Measurements from ENCODE around the gene BLOC1S6.

The BLOC1S6 gene

GRCh38 chr15:45587095-45587862 is at the start of gene BLOC1S6:
TSS of gene BLOC1S6 (plus strand) at chr15:45587379. CDS start at chr15:45587444, 65 bp downstream.
- peak; percentile 84 for DNase-seq (ENCODE audit: low spot score)

DNA sequence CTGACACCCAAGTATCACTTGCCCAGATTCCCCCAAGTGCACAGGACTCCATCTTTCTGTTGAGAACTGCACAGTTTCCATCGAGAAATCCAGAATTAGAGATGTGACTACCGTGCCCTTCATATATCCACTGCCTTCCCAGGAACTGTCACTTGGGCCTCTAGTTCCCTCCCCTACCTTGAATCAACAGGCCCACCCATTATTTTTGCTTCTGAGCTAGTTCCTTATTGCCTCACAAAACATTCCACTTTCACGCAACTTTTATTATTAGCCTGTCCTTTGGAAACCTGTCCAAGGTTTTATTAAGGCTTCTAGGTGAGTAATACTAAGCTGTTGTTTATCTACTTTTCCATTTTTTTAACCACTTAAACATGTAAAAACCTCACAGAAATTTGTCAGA is 47.5 kb upstream of the BLOC1S6 start:
- DNase-seq (ENCODE audit: low spot score), result no peak

DNA sequence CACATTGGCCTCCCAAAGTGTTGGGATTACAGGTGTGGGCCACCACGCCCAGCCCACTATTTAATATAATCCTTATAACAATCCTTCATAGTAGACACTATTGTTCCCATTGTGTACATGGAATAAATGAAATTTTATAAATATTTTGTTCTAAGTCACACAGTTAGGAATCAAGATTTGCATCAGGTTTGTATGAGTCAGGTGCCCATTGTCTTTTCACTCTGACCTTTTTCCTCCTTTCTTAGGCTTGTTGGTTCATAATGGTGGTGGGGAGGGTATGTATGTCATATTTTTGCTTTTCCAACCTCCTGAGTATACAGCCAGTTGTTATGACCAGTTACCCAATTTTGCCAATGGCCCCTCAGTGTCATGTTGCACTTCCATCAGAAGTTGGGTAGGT is 46.6 kb upstream of the BLOC1S6 start:
- DNase-seq (ENCODE audit: low spot score), result no peak

- DNase-seq (ENCODE audit: low spot score), result no peak
These were observed 44.1 kb upstream of the BLOC1S6 start for GRCh38 chr15:45543051-45543450.

DNA sequence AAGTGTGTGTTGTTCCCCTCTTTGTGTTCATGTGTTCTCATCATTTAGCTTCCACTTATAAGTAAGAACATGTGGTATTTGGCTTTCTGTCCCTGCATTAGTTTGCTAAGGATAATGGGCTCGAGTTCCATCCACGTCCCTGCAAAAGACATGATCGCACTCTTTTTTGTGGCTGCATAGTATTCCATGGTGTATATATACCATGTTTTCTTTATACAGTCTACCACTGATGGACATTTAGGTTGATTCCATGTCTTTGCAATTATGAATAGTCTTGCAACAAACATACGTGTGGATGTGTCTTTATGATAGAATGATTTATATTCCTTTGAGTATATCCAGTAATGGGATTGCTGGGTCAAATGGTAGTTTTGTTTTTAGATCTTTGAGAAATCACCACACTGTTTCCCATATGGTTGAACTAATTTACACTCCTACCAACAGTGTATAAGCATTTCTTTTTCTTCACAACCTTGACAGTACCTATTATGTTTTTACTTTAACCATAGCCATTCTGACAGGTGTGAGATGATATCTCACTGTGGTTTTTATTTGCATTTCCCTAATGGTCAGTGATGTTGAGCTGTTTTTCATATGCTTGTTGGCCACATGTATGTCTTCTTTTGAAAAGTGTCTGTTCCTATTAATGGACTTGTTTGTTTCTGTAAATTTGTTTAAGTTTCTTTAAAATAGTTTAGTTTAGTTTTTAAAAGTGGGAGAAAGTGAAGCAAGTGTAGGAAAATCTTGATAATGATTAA is 42.7 kb upstream of the BLOC1S6 start:
- no peak for DNase-seq (ENCODE audit: low spot score)

GRCh38 chr15:45546789-45547188 is 40.4 kb upstream of the BLOC1S6 start:
- DNase-seq (ENCODE audit: low spot score), result no peak

DNA sequence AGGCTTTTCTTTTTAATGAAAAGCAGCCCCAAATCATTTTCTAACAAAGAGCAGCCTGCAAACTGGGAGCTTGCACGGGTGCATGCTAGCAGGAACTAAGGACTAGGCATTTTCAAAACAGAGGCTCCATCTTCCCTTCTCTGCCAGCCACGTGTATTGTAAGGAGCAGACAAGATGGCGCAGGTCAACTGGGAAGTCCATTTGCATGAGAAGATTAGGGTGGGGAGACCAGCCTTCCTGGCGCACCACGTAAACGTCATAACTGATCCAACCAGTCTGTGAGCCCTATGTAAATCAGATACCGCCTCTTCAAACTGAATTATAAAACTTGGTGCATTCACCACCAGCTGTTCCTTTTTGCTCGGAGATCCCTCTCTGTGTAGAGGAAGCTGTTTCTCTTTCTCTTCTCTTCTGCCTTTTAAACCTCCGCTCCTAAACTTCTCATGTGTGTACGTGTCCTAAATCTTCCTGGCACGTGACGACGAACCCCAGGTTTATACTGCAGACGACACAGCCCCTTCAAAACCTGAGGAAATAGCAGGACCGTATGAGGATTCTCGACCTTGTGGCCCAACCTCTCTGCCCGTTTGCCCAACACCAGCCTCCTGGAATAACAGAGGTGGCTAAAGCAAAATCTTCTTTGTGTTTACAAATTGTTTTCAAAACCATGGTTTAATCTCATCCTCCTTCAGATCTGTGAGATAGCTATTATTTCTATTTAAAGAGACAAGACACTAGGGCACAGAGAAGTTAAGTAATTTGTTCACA is 38.2 kb upstream of the BLOC1S6 start:
- DNase-seq (ENCODE audit: low spot score), result no peak

- DNase-seq (ENCODE audit: low spot score), result no peak
These were observed 37.5 kb upstream of the BLOC1S6 start for GRCh38 chr15:45549541-45550220.

- no peak for DNase-seq (ENCODE audit: low spot score)
These were observed 36.7 kb upstream of the BLOC1S6 start for GRCh38 chr15:45550436-45550835.

GRCh38 chr15:45551676-45552075 is 35.5 kb upstream of the BLOC1S6 start:
- no peak for DNase-seq (ENCODE audit: low spot score)

DNA sequence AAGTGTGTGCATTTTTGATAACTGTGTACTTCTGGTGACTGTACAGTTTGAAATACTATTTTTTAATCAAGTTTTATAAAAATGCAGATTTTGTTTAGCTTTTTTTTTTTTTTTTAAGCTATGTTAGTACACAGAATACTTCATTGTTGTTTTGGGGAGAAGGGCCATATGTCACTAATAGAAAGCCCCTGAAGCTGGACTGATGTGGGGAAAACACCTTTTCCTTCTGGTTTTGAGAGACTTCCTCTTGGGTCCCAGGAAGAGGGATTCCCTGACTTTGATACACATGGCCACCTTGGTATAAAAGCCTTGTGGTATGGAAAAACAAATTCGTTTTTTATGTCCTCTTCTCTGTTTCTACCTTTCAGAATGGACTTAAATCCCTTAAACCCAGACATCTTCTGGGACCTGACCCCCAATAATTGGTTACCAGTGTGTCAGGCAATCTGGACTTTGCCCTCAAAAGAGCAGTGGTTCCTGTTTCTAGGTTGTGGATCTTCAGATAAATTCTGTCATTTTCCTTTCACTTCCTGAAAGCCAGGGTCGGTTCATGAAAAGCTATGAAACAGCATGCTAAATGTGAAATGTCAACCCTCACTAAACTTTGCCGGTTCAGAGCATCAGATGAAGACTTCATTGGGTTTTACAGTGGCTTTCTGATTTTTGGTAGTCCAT is 31.1 kb upstream of the BLOC1S6 start:
- DNase-seq (ENCODE audit: low spot score), result peak; percentile 38

DNA sequence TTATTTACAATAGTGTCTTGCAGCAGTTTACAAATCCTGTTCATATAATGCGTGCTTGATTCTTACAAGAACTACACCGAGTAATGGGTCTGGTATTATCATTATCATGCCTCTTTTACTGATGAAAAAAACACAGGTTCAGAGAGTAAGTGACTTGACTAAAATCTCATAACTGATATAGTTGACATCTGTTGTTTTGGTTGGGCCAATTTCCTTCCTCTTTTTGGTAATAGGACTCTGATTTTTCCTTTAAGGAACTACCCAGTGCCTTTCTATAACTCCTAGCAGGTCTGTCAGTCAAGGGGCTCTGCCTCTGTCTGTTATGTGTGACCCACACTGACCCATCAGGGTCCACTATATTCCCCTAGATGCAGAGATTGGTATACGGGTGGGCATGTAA is 14.6 kb upstream of the BLOC1S6 start:
- peak; percentile 36 for DNase-seq (ENCODE audit: low spot score)

DNA sequence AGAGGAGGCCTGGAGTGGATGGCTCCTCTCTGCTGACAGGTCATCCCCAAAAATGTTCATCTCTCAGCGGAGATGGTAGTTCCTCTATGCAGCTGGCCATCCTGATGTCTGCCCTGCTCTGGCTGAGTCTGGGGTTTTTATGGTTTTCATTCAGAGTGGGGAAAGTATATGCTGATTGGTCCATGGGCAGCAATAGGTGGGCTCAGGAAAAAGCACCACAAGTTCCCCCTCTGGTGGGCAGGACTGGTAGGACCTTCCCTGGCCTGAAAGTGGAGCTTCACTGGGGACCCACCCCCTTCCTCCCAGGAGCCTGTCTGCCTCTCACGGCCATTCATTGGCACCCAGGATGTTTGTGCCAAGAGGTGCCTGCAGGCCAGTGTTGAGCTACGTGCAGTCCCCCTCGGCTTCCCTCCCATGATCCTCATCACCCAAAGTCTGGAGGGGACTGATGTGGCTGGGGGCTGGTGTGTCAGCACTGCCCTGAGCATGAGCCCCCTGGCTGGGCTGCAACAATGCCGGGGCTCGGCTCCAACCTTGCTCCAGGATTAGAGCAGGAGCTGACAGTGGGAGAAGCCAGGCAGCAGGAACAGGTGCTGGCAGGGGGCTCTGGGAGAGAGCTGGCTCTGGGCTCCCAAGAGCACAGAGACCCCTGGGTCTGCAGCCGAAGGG is 13.1 kb upstream of the BLOC1S6 start:
- peak; percentile 28 for DNase-seq (ENCODE audit: low spot score)

- DNase-seq (ENCODE audit: low spot score), result no peak
These were observed 5.3 kb upstream of the BLOC1S6 start for GRCh38 chr15:45581919-45582318.

DNA sequence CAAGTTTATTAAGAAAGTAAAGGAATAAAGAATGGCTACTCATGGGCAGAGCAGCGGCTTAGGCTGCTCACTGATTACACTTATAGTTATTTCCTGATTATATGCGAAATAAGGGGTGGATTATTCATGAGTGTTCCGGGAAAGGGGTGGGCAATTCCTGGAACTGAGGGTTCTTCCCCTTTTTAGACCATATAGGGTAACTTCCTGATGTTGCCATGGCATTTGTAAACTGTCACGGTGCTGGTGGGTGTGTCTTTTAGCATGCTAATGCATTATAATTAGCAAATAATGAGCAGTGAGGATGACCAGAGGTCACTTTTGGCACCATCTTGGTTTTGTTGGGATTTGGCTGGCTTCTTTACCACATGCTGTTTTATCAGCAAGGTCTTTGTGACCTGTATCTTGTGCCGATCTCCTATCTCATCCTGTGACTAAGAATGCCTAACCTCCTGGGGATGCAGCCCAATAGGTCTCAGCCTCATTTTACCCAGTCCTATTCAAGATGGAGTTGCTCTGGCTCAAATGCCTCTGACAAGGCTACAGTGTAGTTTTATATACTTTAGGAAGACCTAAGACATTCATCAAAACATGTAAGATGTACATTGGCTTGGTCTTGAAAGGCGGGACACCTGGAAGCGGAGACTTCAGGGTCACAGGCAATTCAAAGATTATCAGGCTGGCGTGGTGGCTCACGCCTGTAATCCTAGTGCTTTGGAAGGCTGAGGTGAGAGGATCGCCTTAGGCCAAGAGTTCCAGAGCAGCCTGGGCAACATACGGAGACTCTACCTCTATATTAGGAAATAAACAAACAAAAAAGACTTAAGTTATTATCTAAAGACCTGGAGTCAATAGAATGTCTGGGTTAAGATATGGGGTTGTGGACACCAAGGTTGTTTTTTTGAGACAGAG is 3.2 kb upstream of the BLOC1S6 start:
- DNase-seq (ENCODE audit: low spot score), result no peak

DNA sequence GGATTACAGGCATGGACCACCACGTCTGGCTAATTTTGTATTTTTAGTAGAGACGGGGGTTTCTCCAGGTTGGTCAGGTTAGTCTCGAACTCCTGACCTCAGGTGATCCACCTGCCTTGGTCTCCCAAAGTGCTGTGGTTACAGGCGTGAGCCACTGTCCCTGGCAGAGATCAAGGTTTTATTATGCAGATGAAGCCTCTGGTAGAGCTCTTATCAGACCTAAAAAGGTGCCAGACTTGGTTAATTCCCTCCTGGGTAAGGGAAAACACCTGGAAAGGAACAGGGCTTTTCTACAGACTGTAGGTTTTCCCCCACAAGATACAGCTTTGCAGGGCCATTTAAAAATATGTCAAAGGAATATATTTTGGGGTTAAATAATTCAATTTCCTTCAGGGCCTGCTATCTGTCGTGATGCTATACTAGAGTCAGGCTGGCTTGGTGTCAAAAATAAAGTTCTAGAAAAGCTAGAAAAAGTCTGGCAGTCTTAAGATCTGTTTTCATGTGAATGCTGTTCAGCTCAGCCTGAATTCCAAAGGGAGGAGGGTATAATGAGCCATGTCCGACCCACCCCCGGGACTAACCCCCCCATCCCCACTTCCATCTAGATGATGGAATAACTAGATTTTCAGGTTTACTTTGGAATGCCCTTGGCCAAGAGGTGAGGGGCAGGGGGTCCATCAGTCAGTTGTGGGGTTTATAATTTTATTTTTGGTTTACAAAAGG is 1.9 kb upstream of the BLOC1S6 start:
- no peak for DNase-seq (ENCODE audit: low spot score)

DNA sequence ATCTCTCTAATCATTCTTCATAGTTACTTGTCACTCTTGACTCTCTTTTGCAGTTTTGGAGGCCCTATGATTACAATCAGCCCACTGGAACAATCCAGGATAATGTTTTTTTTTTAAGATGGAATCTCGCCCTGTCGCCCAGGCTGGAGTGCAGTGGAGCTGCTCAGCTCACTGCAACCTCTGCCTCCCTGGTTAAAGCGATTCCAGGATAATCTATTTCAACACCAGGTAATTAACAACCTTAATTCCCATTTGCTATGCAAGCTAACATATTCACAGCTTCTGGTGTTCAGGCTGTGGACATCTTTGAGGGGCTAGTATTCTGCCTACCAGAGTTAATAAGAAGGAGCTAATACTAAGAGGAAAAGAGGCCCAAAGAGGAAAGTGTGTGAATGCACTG is 1.1 kb upstream of the BLOC1S6 start:
- DNase-seq (ENCODE audit: low spot score), result no peak

DNA sequence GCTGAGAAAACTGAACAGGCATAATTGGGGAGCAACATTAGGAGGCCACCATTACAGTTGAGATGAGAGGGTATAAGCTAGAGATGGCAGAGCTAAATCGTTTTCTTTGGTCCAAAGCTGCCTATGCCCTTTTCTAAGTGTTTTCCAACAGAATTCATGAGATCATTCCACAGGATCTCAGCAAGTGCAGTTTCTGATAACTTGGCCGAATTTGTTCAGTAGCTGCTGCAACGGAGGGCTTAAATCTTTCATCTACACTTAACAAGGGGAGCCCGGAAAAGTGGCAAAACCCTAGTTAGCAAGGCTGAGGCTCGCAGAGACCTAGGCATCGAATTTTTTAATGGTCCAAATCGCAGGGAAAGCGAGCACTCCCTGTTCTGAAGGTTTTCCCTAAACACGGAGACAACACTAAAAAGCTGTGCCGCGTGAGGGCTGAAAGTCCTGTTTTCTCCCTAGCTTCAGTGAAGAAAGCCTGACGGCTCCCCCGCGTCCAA is 531 bp upstream of the BLOC1S6 start:
- DNase-seq (ENCODE audit: low spot score), result no peak

- no peak for DNase-seq (ENCODE audit: low spot score)
These were observed 638 bp downstream of the BLOC1S6 start for GRCh38 chr15:45587863-45588170.

Data from germinal center (tissue), 1 donor.